Suprapubic skin (tissue), 3 donors: ENCODE measurements around the gene PCSK5.

Experiments used
- CTCF ChIP-seq, 2 donors: fragments of 200-600 bp in 1 of 2; fragments of 450-650 bp in 1 of 2; sonication (generic) in 1 of 2; IDR thresholded peaks; one replicate each; pipeline ENCODE4 v1.5.1; 2016 to 2019; ENCODE audit warnings: antibody characterized with exemption in 2 of 2, mild to moderate bottlenecking in 1 of 2, moderate library complexity in 1 of 2
- POLR2A ChIP-seq, 2 donors: fragments of 450-650 bp; IDR thresholded peaks; one replicate each; pipeline ENCODE4 v1.6.1; 2017; ENCODE audit warnings: antibody characterized with exemption in 2 of 2, mild to moderate bottlenecking in 2 of 2, moderate library complexity in 2 of 2

GRCh38 chr9:76018235-76018634, 127.8 kb downstream of the PCSK5 start:
- TF ChIP-seq CTCF (IDR thresholded peaks at IDR 0.05) (no peak), POLR2A (IDR thresholded peaks at IDR 0.05) (no peak)
